Ovary (tissue), 9 donors: ENCODE results near the gene TENM4. TPM values are rescaled to one million over a fixed set of nuclear protein-coding genes. Genes with fewer than 3 reads are reported as not detected.

Experiments used
- DNase-seq, 5 donors: peaks; one replicate each; pipeline ENCODE4 v3.0.0-alpha.2; 2019 to 2020
- H3K27ac ChIP-seq, 2 donors: fragments of 200-600 bp; one replicate each; pipeline versions ENCODE4 v1.5.1 to v1.8.0; 2019 to 2022
- H3K27me3 ChIP-seq: fragments of 200-600 bp; one replicate; pipeline ENCODE4 v1.8.0; 2022
- H3K36me3 ChIP-seq: fragments of 200-600 bp; sonication (generic); one replicate; pipeline ENCODE4 v1.5.1; 2019
- H3K4me1 ChIP-seq: one replicate; pipeline ENCODE4 v1.8.1; 2013; ENCODE audit warnings: mild to moderate bottlenecking, moderate library complexity; ENCODE audit not compliant: insufficient read depth
- H3K4me3 ChIP-seq: fragments of 200-600 bp; sonication (generic); one replicate; pipeline ENCODE4 v1.5.1; 2017
- H3K9me3 ChIP-seq, 2 donors: fragments of 200-600 bp in 1 of 2; sonication (generic) in 1 of 2; one replicate each; pipeline versions ENCODE4 v1.5.1 to v1.8.1; 2013 to 2019; ENCODE audit warnings: mild to moderate bottlenecking in 1 of 2, moderate library complexity in 1 of 2
- CTCF ChIP-seq, 3 donors: fragments of 450-650 bp in 2 of 3; fragments of 200-600 bp in 1 of 3; IDR thresholded peaks; one replicate each; pipeline versions ENCODE4 v1.5.1 to v1.8.0; 2016 to 2022; ENCODE audit warnings: antibody characterized with exemption in 3 of 3, mild to moderate bottlenecking in 1 of 3
- EP300 ChIP-seq: sonication (generic); formaldehyde crosslinking; IDR thresholded peaks from one replicate; pipeline ENCODE4 v1.6.1; 2017; ENCODE audit warnings: antibody characterized with exemption
- POLR2A ChIP-seq: fragments of 450-650 bp; IDR thresholded peaks from one replicate; pipeline ENCODE4 v1.6.1; 2017; ENCODE audit warnings: antibody characterized with exemption, mild to moderate bottlenecking, moderate library complexity
- WGBS, 3 donors: extraction: QIAGEN DNeasy Blood & Tissue Kit in 1 of 3; methylation state at CpG; one replicate each; pipeline versions ENCODE4 v1.1.5 to v1.1.7; 2013 to 2017; 5-methylcytosine and 5-hydroxymethylcytosine counted together
- intact Hi-C, 4 donors: fragments of 100-400 bp; cut with DNase I; formaldehyde crosslinking; loops; one replicate each; pipeline versions ENCODE4 v1.11.0 to v1.15.1; 2022 to 2023
- polyA plus RNA-seq, 2 donors: library from polyadenylated mRNA; stranded (reverse); fragments of 200-250 nt in 1 of 2; fragments of 350-450 nt in 1 of 2; fragmentation: Illumina TruSeq in 1 of 2; extraction: RNeasy Lipid Tissue Mini Kit (QIAGEN cat#74804) in 1 of 2; gene quantifications; one replicate each; pipeline ENCODE4 v1.2.3, GENCODE V29; 2013 to 2014
- total RNA-seq, 7 donors: library from RNA; depleted of rRNA in 2 of 7; stranded (reverse); fragments of >200 nt in 2 of 7; fragmentation: NEBNext Ultra II Directional in 3 of 7; extraction: Animal tissue kit (Norgen Biotek cat#: 25700) in 3 of 7; gene quantifications; one replicate each; pipeline versions ENCODE4 v1.1.0 to v1.2.4, GENCODE V29; 2016 to 2023
- donor health status: DM: no; HTN: no; CAD: no; lungs with moderate emphysema.
- donor health status: DM: no; HTN: no; CAD: no.
- donor health status: Bipolar disorder and iron deficiency.
- donor health status: DM: yes; HTN: yes; CAD: no.
- donor health status: DM: no; HTN: no; CAD: no.
- donor health status: DM: yes; HTN: yes; CAD: no.

The TENM4 gene
- total and polyA plus RNA-seq, 9 donors = 11.0 to 206 (median 107) TPM

GRCh38 chr11:78696177-78696576, 744.7 kb downstream of the TENM4 start:
- Histone ChIP-seq H3K27me3 (no peaks in the 10 kb centered on the region), H3K4me3 (no peak overlapping the region), H3K27ac (no peak overlapping the region), H3K9me3 (no peaks in the 10 kb centered on the region), H3K4me1 (no peaks in the 10 kb centered on the region), H3K36me3 (no peaks in the 10 kb centered on the region)
- DNase-seq = no peak
- intact Hi-C loops = no loop called here
- TF ChIP-seq EP300 (no peak), POLR2A (no peak), CTCF (IDR thresholded peaks at IDR 0.05) (no peak)
- 90 to 94% (median 90%) methylated on average over 7 of the region's 7 CpGs for WGBS, 3 donors

DNA sequence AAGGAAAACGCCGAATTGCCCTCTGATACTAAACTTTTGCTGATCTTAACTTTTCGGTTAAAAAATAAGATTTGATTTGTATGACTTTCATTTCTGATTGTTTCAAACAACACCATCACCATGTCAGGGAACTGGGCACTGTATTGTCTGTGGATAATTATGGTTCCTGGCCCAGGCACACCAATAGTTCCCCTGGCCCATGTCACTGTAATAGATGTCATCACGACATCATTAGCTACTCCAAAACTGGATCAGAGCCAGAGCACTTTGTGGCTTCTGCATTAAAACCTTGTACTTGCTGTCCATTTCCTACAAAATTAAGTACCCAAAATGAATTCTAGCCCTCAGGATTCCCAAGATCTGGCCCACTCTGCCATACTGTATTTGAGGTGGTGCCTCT, 746.7 kb downstream of the TENM4 start:
- H3K4me3 ChIP-seq = no peak overlapping the region
- DNase-seq = no peak
- 85 to 92% (median 88%) methylated on average over 4 of the region's 4 CpGs for WGBS, 3 donors

DNA sequence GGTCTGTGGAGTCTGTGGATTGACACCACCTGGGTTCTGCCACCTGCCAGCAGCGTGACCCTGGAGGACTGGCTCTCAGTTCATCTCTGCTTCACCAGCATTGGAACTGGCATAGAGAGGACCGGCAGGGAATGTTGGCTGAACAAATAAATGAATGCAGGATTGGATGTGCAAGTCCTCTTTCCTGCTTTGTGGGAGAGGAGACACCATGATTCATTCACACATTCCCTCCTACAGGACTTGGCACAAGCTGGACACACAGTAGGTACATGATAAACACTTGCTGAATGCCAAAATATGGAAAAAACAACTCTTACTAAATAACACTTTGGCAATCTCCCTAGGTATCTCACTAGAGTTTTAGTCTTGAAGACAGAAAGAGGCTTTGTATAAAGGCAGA, 749.6 kb downstream of the TENM4 start:
- Histone ChIP-seq H3K27ac (no peak overlapping the region), H3K4me1 (no peaks in the 10 kb centered on the region), H3K27me3 (no peaks in the 10 kb centered on the region), H3K9me3 (no peaks in the 10 kb centered on the region), H3K4me3 (no peak overlapping the region), H3K36me3 (no peaks in the 10 kb centered on the region)
- intact Hi-C loops = no loop called here
- no peak for DNase-seq
- TF ChIP-seq POLR2A = no peak
- 81 to 82% (median 81%) methylated on average over 2 of the region's 2 CpGs for WGBS, 3 donors

More for the DNA sequence above, 746.7 kb downstream of the TENM4 start:
- Histone ChIP-seq H3K4me1 (no peaks in the 10 kb centered on the region), H3K27me3 (no peaks in the 10 kb centered on the region), H3K36me3 (no peaks in the 10 kb centered on the region), H3K9me3 (no peaks in the 10 kb centered on the region), H3K27ac (no peak overlapping the region)
- no peak for TF ChIP-seq EP300
- intact Hi-C loops = no loop called here

- WGBS, 3 donors = 77 to 86% (median 85%) methylated on average over 2 of the region's 2 CpGs
- TF ChIP-seq POLR2A = no peak
- no peak for TF ChIP-seq EP300
- no peak for TF ChIP-seq CTCF (IDR thresholded peaks at IDR 0.05)
- Histone ChIP-seq H3K9me3 (no peaks in the 10 kb centered on the region), H3K4me3 (no peak overlapping the region), H3K4me1 (no peaks in the 10 kb centered on the region), H3K36me3 (no peaks in the 10 kb centered on the region), H3K27ac (no peak overlapping the region), H3K27me3 (no peaks in the 10 kb centered on the region)
- intact Hi-C loops = no loop called here
- no peak for DNase-seq
These were observed 750.4 kb downstream of the TENM4 start for GRCh38 chr11:78690352-78690987.

DNA sequence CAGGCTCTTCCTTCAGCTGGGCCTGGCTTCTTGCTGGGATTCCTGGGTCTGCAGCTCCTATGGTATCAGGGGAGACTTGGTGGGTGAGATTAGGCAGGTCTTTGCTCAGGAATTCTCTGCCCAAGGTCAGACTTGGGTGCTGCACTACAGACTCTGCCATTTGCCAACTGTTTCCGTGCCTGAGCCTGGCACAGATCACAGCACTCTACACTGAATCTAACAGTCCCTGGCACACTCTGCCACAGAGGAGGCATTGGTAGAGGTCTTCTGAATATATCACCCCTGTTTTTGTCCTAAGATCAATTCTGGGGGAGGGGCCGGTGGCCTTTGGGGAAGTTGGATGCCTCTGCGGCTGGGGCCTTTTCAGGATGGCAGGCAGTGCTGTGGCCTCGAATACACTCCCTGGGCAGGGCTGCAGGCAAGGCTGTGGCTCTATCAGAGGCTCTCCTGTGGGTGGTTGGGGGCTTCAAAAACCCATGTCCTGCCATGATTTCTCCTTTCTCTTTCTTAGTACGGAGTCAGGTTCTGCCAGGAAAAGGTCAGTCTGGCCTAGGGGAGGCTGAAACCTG, 751.2 kb downstream of the TENM4 start:
- TF ChIP-seq EP300 (no peak), CTCF (IDR thresholded peaks at IDR 0.05) (no peak), POLR2A (no peak)
- no peaks in the 10 kb centered on the region for H3K9me3 ChIP-seq
- H3K27ac ChIP-seq = no peak overlapping the region
- no peak overlapping the region for H3K4me3 ChIP-seq
- no peaks in the 10 kb centered on the region for H3K4me1 ChIP-seq
- intact Hi-C loops = no loop called here
- no peaks in the 10 kb centered on the region for H3K27me3 ChIP-seq
- DNase-seq = no peak
- no peaks in the 10 kb centered on the region for H3K36me3 ChIP-seq
- WGBS, 3 donors = 87 to 89% (median 88%) methylated on average over 5 of the region's 5 CpGs
